Skeletal muscle tissue (tissue), 4 donors: ENCODE measurements around the gene TMCC3. TPM values are rescaled to one million over a fixed set of nuclear protein-coding genes. Genes with fewer than 3 reads are reported as not detected.
A peak's percentile ranks its signal among the peaks of the same experiment; 100 is the strongest.

ENCODE experiments used
- H3K27ac ChIP-seq: one replicate; pipeline ENCODE4 v1.7.0; 2013; ENCODE audit warnings: mild to moderate bottlenecking, low read depth, low read length, inconsistent platforms
- H3K27me3 ChIP-seq, 3 donors: one replicate each; pipeline ENCODE4 v1.7.0; 2013; ENCODE audit warnings: low read length in 3 of 3; ENCODE audit not compliant: control insufficient read depth in 3 of 3, insufficient read depth in 3 of 3
- H3K36me3 ChIP-seq, 3 donors: one replicate each; pipeline ENCODE4 v1.7.0; 2013; ENCODE audit warnings: low read length in 3 of 3; ENCODE audit not compliant: control insufficient read depth in 3 of 3, insufficient read depth in 3 of 3
- H3K4me1 ChIP-seq, 3 donors: one replicate each; pipeline ENCODE4 v1.7.0; 2013; ENCODE audit warnings: low read length in 3 of 3, mild to moderate bottlenecking in 3 of 3; ENCODE audit not compliant: control insufficient read depth in 3 of 3, insufficient read depth in 3 of 3
- H3K4me3 ChIP-seq, 3 donors: one replicate each; pipeline ENCODE4 v1.7.0; 2013; ENCODE audit warnings: low read length in 3 of 3
- H3K9ac ChIP-seq, 3 donors: one replicate each; pipeline ENCODE4 v1.7.0; 2013; ENCODE audit warnings: low read length in 3 of 3, mild to moderate bottlenecking in 3 of 3, moderate library complexity in 2 of 3, low read depth in 1 of 3
- H3K9me3 ChIP-seq, 3 donors: one replicate each; pipeline ENCODE4 v1.7.0; 2013; ENCODE audit warnings: low read length in 3 of 3; ENCODE audit not compliant: control insufficient read depth in 3 of 3
- total RNA-seq: library from RNA; depleted of rRNA; stranded (reverse); fragments of >200 nt; gene quantifications from one replicate; pipeline ENCODE4 v1.2.3, GENCODE V29; 2014
- donor health status: Osteomylitis.

Gene TMCC3
- total RNA-seq, 1 donor from 2014 or later = 16.7 TPM

GRCh38 chr12:94565683-94566082 lies 84.7 kb downstream of the TMCC3 start:
- Histone ChIP-seq H3K4me3 (no peak overlapping the region), H3K27ac (no peak overlapping the region), H3K36me3 (peaks cover 14 to 17% (median 17%) of the 10 kb centered on the region in 3 donors), H3K27me3 (no peaks in the 10 kb centered on the region), H3K9me3 (no peaks in the 10 kb centered on the region), H3K9ac (no peak overlapping the region), H3K4me1 (peaks cover 0 to 3% (median 0%) of the 10 kb centered on the region in 3 donors)

GRCh38 chr12:94563286-94563685 lies 87.1 kb downstream of the TMCC3 start:
- no peak overlapping the region for H3K27ac ChIP-seq

GRCh38 chr12:94561943-94562411 lies 88.4 kb downstream of the TMCC3 start:
- H3K9ac ChIP-seq = peak overlapping the region in 2 of 3 donors; percentile 36 to 62
- no peaks in the 10 kb centered on the region for H3K36me3 ChIP-seq
- no peaks in the 10 kb centered on the region for H3K9me3 ChIP-seq
- H3K4me3 ChIP-seq = peak overlapping the region; percentile 18 to 22 (median 20)
- peaks cover 0 to 3% (median 0%) of the 10 kb centered on the region in 3 donors for H3K4me1 ChIP-seq
- H3K27ac ChIP-seq = peak overlapping the region; percentile 7
- no peaks in the 10 kb centered on the region for H3K27me3 ChIP-seq

More at GRCh38 chr12:94563286-94563685, 87.1 kb downstream of the TMCC3 start:
- Histone ChIP-seq H3K4me1 (peaks cover 0 to 3% (median 0%) of the 10 kb centered on the region in 3 donors), H3K36me3 (no peaks in the 10 kb centered on the region), H3K27me3 (no peaks in the 10 kb centered on the region), H3K4me3 (no peak overlapping the region), H3K9ac (no peak overlapping the region), H3K9me3 (no peaks in the 10 kb centered on the region)

GRCh38 chr12:94560431-94561221 lies 89.7 kb downstream of the TMCC3 start:
- Histone ChIP-seq H3K4me3 (no peak overlapping the region), H3K27ac (no peak overlapping the region), H3K27me3 (no peaks in the 10 kb centered on the region), H3K9ac (no peak overlapping the region), H3K9me3 (no peaks in the 10 kb centered on the region), H3K36me3 (no peaks in the 10 kb centered on the region), H3K4me1 (no peaks in the 10 kb centered on the region)

- Histone ChIP-seq H3K4me1 (no peaks in the 10 kb centered on the region), H3K9me3 (no peaks in the 10 kb centered on the region), H3K4me3 (no peak overlapping the region), H3K9ac (no peak overlapping the region), H3K27ac (no peak overlapping the region), H3K27me3 (no peaks in the 10 kb centered on the region), H3K36me3 (no peaks in the 10 kb centered on the region)
Measured at GRCh38 chr12:94558612-94559011, 91.7 kb downstream of the TMCC3 start.

- H3K27me3 ChIP-seq = no peaks in the 10 kb centered on the region
- no peak overlapping the region for H3K27ac ChIP-seq
- no peaks in the 10 kb centered on the region for H3K9me3 ChIP-seq
- H3K9ac ChIP-seq = no peak overlapping the region
- H3K36me3 ChIP-seq = no peaks in the 10 kb centered on the region
- H3K4me1 ChIP-seq = no peaks in the 10 kb centered on the region
- no peak overlapping the region for H3K4me3 ChIP-seq
Measured at GRCh38 chr12:94557746-94558295, 92.5 kb downstream of the TMCC3 start.

GRCh38 chr12:94555687-94556086 lies 94.7 kb downstream of the TMCC3 start:
- no peak overlapping the region for H3K4me3 ChIP-seq
- H3K36me3 ChIP-seq = no peaks in the 10 kb centered on the region
- no peaks in the 10 kb centered on the region for H3K9me3 ChIP-seq
- H3K9ac ChIP-seq = no peak overlapping the region
- H3K27me3 ChIP-seq = no peaks in the 10 kb centered on the region
- H3K4me1 ChIP-seq = no peaks in the 10 kb centered on the region
- H3K27ac ChIP-seq = no peak overlapping the region

GRCh38 chr12:94553875-94554274 lies 96.5 kb downstream of the TMCC3 start:
- no peaks in the 10 kb centered on the region for H3K9me3 ChIP-seq
- H3K27me3 ChIP-seq = no peaks in the 10 kb centered on the region
- no peak overlapping the region for H3K9ac ChIP-seq
- no peak overlapping the region for H3K4me3 ChIP-seq
- H3K27ac ChIP-seq = no peak overlapping the region
- H3K4me1 ChIP-seq = no peaks in the 10 kb centered on the region
- H3K36me3 ChIP-seq = no peaks in the 10 kb centered on the region

- H3K9ac ChIP-seq = no peak overlapping the region
- no peaks in the 10 kb centered on the region for H3K27me3 ChIP-seq
- no peaks in the 10 kb centered on the region for H3K4me1 ChIP-seq
- no peak overlapping the region for H3K27ac ChIP-seq
- H3K36me3 ChIP-seq = no peaks in the 10 kb centered on the region
- H3K4me3 ChIP-seq = no peak overlapping the region
- H3K9me3 ChIP-seq = no peaks in the 10 kb centered on the region
Measured at GRCh38 chr12:94553130-94553519, 97.2 kb downstream of the TMCC3 start.

GRCh38 chr12:94551810-94552209 lies 98.5 kb downstream of the TMCC3 start:
- peaks cover 0 to 2% (median 0%) of the 10 kb centered on the region in 3 donors for H3K9me3 ChIP-seq
- H3K9ac ChIP-seq = no peak overlapping the region
- no peaks in the 10 kb centered on the region for H3K36me3 ChIP-seq
- H3K27ac ChIP-seq = no peak overlapping the region
- H3K27me3 ChIP-seq = no peaks in the 10 kb centered on the region
- H3K4me1 ChIP-seq = no peaks in the 10 kb centered on the region
- no peak overlapping the region for H3K4me3 ChIP-seq
